SK-N-MC (cell line): Measurements from ENCODE around the gene SPATA1.
"Not testable (repeated sequence)": the region's sequence is repeated elsewhere in the genome, so short reads cannot be mapped to it uniquely, and the experiment has no call there.

Experiments
- DNase-seq: peaks from one replicate; pipeline ENCODE4 v3.0.0-alpha.2; 2011; ENCODE audit warnings: low read depth, low spot score
- H3K27ac ChIP-seq: fragments of 200-600 bp; sonication (generic); 2 replicates; pipeline ENCODE4 v1.5.1; 2016; ENCODE audit warnings: mixed run types
- H3K36me3 ChIP-seq: fragments of 200-600 bp; sonication (generic); 2 replicates; pipeline ENCODE4 v1.6.1; 2017; ENCODE audit warnings: antibody characterized with exemption, low read length, mixed read lengths; ENCODE audit not compliant: insufficient read depth
- H3K4me3 ChIP-seq: fragments of 200-600 bp; sonication (generic); 2 replicates; pipeline ENCODE4 v1.5.1; 2016
- H3K9ac ChIP-seq: fragments of 200-600 bp; sonication (generic); 2 replicates; pipeline ENCODE4 v1.8.0; 2017; ENCODE audit warnings: mixed run types, mixed read lengths; ENCODE audit not compliant: insufficient read length
- H3K9me3 ChIP-seq: fragments of 200-600 bp; sonication (generic); 2 replicates; pipeline ENCODE4 v1.6.1; 2017; ENCODE audit warnings: low read depth, mild to moderate bottlenecking, antibody characterized with exemption, low read length, moderate library complexity, mixed read lengths
- EZH2 ChIP-seq: fragments of 200-600 bp; sonication (generic); IDR thresholded peaks from one replicate; pipeline ENCODE4 v1.6.1; 2017; ENCODE audit warnings: antibody characterized with exemption
- FOXP2 ChIP-seq: optimal IDR thresholded peaks from 2 replicates; pipeline ENCODE3; 2011; ENCODE audit warnings: mild to moderate bottlenecking, moderate library complexity; ENCODE audit not compliant: insufficient read depth; ENCODE audit errors: extremely low read length, control extremely low read depth
- POLR2AphosphoS5 ChIP-seq: IDR thresholded peaks from 2 replicates; pipeline ENCODE4 v1.6.1; 2012; ENCODE audit warnings: mild to moderate bottlenecking, low read depth, low read length, borderline replicate concordance

Gene SPATA1

GRCh38 chr1:84506729-84507453, 705 bp downstream of the SPATA1 start:
- TF ChIP-seq EZH2 = no peak
- TF ChIP-seq POLR2AphosphoS5 = no peak
- TF ChIP-seq FOXP2 = no peak
- Histone ChIP-seq H3K9ac (peak overlapping the region; percentile 78), H3K9me3 (no peaks in the 10 kb centered on the region), H3K4me3 (peak overlapping the region; percentile 87), H3K27ac (no peak overlapping the region), H3K36me3 (peaks cover 5% of the 10 kb centered on the region; the same call in 1 of the 2 replicates)
- DNase-seq = no peak

- H3K9ac ChIP-seq, DNase-seq, H3K9me3 ChIP-seq, H3K36me3 ChIP-seq, H3K4me3 ChIP-seq, H3K27ac ChIP-seq: not testable (repeated sequence)
These were observed 1.7 kb downstream of the SPATA1 start for GRCh38 chr1:84507887-84508286.

GRCh38 chr1:84508510-84508909, 2.3 kb downstream of the SPATA1 start:
- H3K36me3 ChIP-seq = no peaks in the 10 kb centered on the region

GRCh38 chr1:84509029-84509428, 2.8 kb downstream of the SPATA1 start:
- TF ChIP-seq POLR2AphosphoS5 (no peak), EZH2 (no peak), FOXP2 (no peak)
- Histone ChIP-seq H3K9ac (no peak overlapping the region), H3K36me3 (no peaks in the 10 kb centered on the region), H3K4me3 (no peak overlapping the region), H3K27ac (no peak overlapping the region), H3K9me3 (no peaks in the 10 kb centered on the region)
- no peak for DNase-seq

More at GRCh38 chr1:84508510-84508909, 2.3 kb downstream of the SPATA1 start:
- no peak overlapping the region for H3K27ac ChIP-seq
- H3K9ac ChIP-seq = no peak overlapping the region
- H3K4me3 ChIP-seq = no peak overlapping the region
- TF ChIP-seq FOXP2 = no peak
- TF ChIP-seq POLR2AphosphoS5 = no peak
- no peak for TF ChIP-seq EZH2
- no peak for DNase-seq
- H3K9me3 ChIP-seq = no peaks in the 10 kb centered on the region

- H3K4me3 ChIP-seq = no peak overlapping the region
- no peaks in the 10 kb centered on the region for H3K36me3 ChIP-seq
- H3K9ac ChIP-seq = no peak overlapping the region
- TF ChIP-seq EZH2 = no peak
- TF ChIP-seq FOXP2 = no peak
- no peak for TF ChIP-seq POLR2AphosphoS5
- H3K9me3 ChIP-seq = no peaks in the 10 kb centered on the region
- no peak overlapping the region for H3K27ac ChIP-seq
- DNase-seq = no peak
These were observed 4.0 kb downstream of the SPATA1 start for GRCh38 chr1:84510165-84510564.

- Histone ChIP-seq H3K36me3 (no peaks in the 10 kb centered on the region), H3K9ac (no peak overlapping the region), H3K4me3 (no peak overlapping the region), H3K27ac (no peak overlapping the region), H3K9me3 (no peaks in the 10 kb centered on the region)
- TF ChIP-seq FOXP2 (no peak), POLR2AphosphoS5 (no peak), EZH2 (no peak)
- DNase-seq = no peak
These were observed 4.5 kb downstream of the SPATA1 start for GRCh38 chr1:84510668-84511067.

- TF ChIP-seq EZH2 (no peak), FOXP2 (no peak), POLR2AphosphoS5 (no peak)
- no peak overlapping the region for H3K27ac ChIP-seq
- no peaks in the 10 kb centered on the region for H3K36me3 ChIP-seq
- H3K9me3 ChIP-seq = no peaks in the 10 kb centered on the region; the same call in 1 of the 2 replicates
- no peak overlapping the region for H3K4me3 ChIP-seq
- H3K9ac ChIP-seq = no peak overlapping the region
- no peak for DNase-seq
These were observed 18.4 kb downstream of the SPATA1 start for GRCh38 chr1:84524590-84524989.

GRCh38 chr1:84525779-84526178, 19.6 kb downstream of the SPATA1 start:
- TF ChIP-seq EZH2 (no peak), FOXP2 (no peak), POLR2AphosphoS5 (no peak)
- no peak overlapping the region for H3K27ac ChIP-seq
- H3K36me3 ChIP-seq = no peaks in the 10 kb centered on the region
- H3K9me3 ChIP-seq = no peaks in the 10 kb centered on the region; the same call in 1 of the 2 replicates
- DNase-seq = no peak
- no peak overlapping the region for H3K9ac ChIP-seq
- no peak overlapping the region for H3K4me3 ChIP-seq

- H3K36me3 ChIP-seq = no peaks in the 10 kb centered on the region
- no peak overlapping the region for H3K4me3 ChIP-seq
- DNase-seq = no peak
These were observed 32.4 kb downstream of the SPATA1 start for GRCh38 chr1:84538599-84538998.

More at GRCh38 chr1:84538599-84538998, 32.4 kb downstream of the SPATA1 start:
- Histone ChIP-seq H3K9me3 (no peaks in the 10 kb centered on the region), H3K27ac (no peak overlapping the region; the same call in 1 of the 2 replicates), H3K9ac (no peak overlapping the region)
- TF ChIP-seq POLR2AphosphoS5 = no peak
- TF ChIP-seq FOXP2 = no peak
- no peak for TF ChIP-seq EZH2
